ENCODE measurements around the gene ANKRD30B. TPM values are rescaled to one million over a fixed set of nuclear protein-coding genes. Genes with fewer than 3 reads are reported as not detected.

The ANKRD30B gene
- total RNA-seq = not detected in 2 replicates

GRCh38 chr18:14747513-14748474 lies at the start of gene ANKRD30B:
Gene ANKRD30B (plus strand): TSS chr18:14748172. CDS start chr18:14748420, 248 bp downstream.

Other genes with a start within 250 kb of the ANKRD30B start
- not detected in 2 replicates for gene POTEC, start 204.6 kb upstream of the ANKRD30B start, total RNA-seq